CD4-positive, alpha-beta T cell (primary cell): ENCODE data around the gene RWDD1. TPM values are rescaled to one million over a fixed set of nuclear protein-coding genes. Genes with fewer than 3 reads are reported as not detected.

ENCODE experiments used
- ATAC-seq: fragments of 200-7000 bp; cut with Tn5 transposase; one replicate; pipeline ENCODE4 v1.10.0; 2022; ENCODE audit warnings: mild to moderate bottlenecking; ENCODE audit not compliant: poor library complexity
- CTCF ChIA-PET: fragments of 350-600 bp; sonication (Branson Sonifier 250); formaldehyde crosslinking; loops from one replicate; lab custom pipeline; 2021; ENCODE audit warnings: antibody characterized with exemption, inconsistent platforms; lab: Charles Lee
- POLR2A ChIA-PET: fragments of 350-600 bp; sonication (Branson Sonifier 250); formaldehyde crosslinking; loops from one replicate; lab custom pipeline; 2021; ENCODE audit warnings: antibody characterized with exemption, inconsistent platforms; lab: Charles Lee
- DNase-seq, 14 experiments: peaks; one replicate each; pipeline ENCODE4 v3.0.0-alpha.2; 2013 to 2020; ENCODE audit warnings: mixed read lengths in 2 of 14
- H3K27ac ChIP-seq, 2 donors: one replicate each; pipeline versions ENCODE4 v1.5.1 to v1.7.0; 2013; ENCODE audit warnings: low read length in 2 of 2, low read depth in 1 of 2, mild to moderate bottlenecking in 1 of 2
- H3K27me3 ChIP-seq, 2 experiments: 1 replicate in 1 of 2; 2 replicates in 1 of 2; pipeline versions ENCODE4 v1.6.1 to v1.7.0; 2013; ENCODE audit warnings: low read length in 2 of 2, control low read depth in 1 of 2, mild to moderate bottlenecking in 1 of 2, moderate library complexity in 1 of 2; ENCODE audit not compliant: insufficient read depth in 2 of 2, control insufficient read depth in 1 of 2
- H3K36me3 ChIP-seq: one replicate; pipeline ENCODE4 v1.6.1; 2013; ENCODE audit warnings: low read length, control low read depth; ENCODE audit not compliant: insufficient read depth
- H3K4me1 ChIP-seq: one replicate; pipeline ENCODE4 v1.6.1; 2013; ENCODE audit warnings: low read length, control low read depth; ENCODE audit not compliant: insufficient read depth
- H3K4me3 ChIP-seq: one replicate; pipeline ENCODE4 v1.5.1; 2013; ENCODE audit warnings: mild to moderate bottlenecking, low read length, moderate library complexity
- H3K9me3 ChIP-seq, 2 experiments: 1 replicate in 1 of 2; 2 replicates in 1 of 2; pipeline versions ENCODE4 v1.6.1 to v1.7.0; 2013; ENCODE audit warnings: low read length in 2 of 2, mild to moderate bottlenecking in 2 of 2, control low read depth in 1 of 2, moderate library complexity in 1 of 2; ENCODE audit not compliant: control insufficient read depth in 1 of 2, insufficient read depth in 1 of 2
- H3K27ac Mint-ChIP-seq: one replicate; pipeline ENCODE4 v1.8.0; 2020; ENCODE audit warnings: mixed read lengths
- H3K27me3 Mint-ChIP-seq: one replicate; pipeline ENCODE4 v1.8.0; 2021; ENCODE audit warnings: mixed read lengths
- H3K36me3 Mint-ChIP-seq: one replicate; pipeline ENCODE4 v1.8.0; 2021; ENCODE audit warnings: low read depth, mixed read lengths
- H3K4me1 Mint-ChIP-seq: one replicate; pipeline ENCODE4 v1.8.0; 2021; ENCODE audit warnings: low read depth, mixed read lengths
- H3K4me3 Mint-ChIP-seq: one replicate; pipeline ENCODE4 v1.8.0; 2020; ENCODE audit warnings: mild to moderate bottlenecking, mixed read lengths
- H3K9me3 Mint-ChIP-seq: one replicate; pipeline ENCODE4 v1.8.0; 2020; ENCODE audit warnings: mixed read lengths
- CTCF ChIP-seq: fragments of 200-600 bp; IDR thresholded peaks from one replicate; pipeline ENCODE4 v1.8.0; 2022; ENCODE audit warnings: antibody characterized with exemption, mild to moderate bottlenecking
- intact Hi-C, 2 experiments: fragments of 100-400 bp; cut with DNase I in 1 of 2; cut with micrococcal nuclease in 1 of 2; formaldehyde crosslinking; loops; one replicate each; pipeline versions ENCODE4 v1.15.1 to v1.9.0; 2023 to 2025; cut with DNase I, micrococcal nuclease
- total RNA-seq, 174 experiments: library from RNA in 2 of 174; stranded (reverse) in 2 of 174; gene quantifications; one replicate each; pipeline ENCODE4 v1.2.3 and lab custom pipeline; 2021 to 2026

The RWDD1 gene
- total RNA-seq, 2 experiments from 2014 or later: 60.3 to 60.5 TPM

- intact Hi-C loops: loop anchor here (1.0 to 10.0 kb wide), 2 partner anchors 343 to 1113 kb away; partner anchors contain the start of gene NUS1 (in 1 of the 2)
Measured at GRCh38 chr6:116561377-116562018, 9.8 kb upstream of the RWDD1 start.

GRCh38 chr6:116562019-116562403 is 9.3 kb upstream of the RWDD1 start:
- ATAC-seq (no peak), DNase-seq (no peak)
- H3K4me1 ChIP-seq: peaks cover 8% of the 10 kb centered on the region
- H3K9me3 Mint-ChIP-seq: no peaks in the 10 kb centered on the region
- peaks cover 10% of the 10 kb centered on the region for H3K27me3 Mint-ChIP-seq
- no peak overlapping the region for H3K4me3 Mint-ChIP-seq
- H3K27me3 ChIP-seq: peaks cover 0 to 14% of the 10 kb centered on the region in 2 experiments
- H3K27ac Mint-ChIP-seq: no peak overlapping the region
- CTCF ChIA-PET: interaction anchor here (1.0 kb wide), 1 partner anchor 273 kb away, joined by 3 read pairs; no protein-coding TSS in a partner anchor
- H3K9me3 ChIP-seq: no peaks in the 10 kb centered on the region
- no peak overlapping the region for H3K4me3 ChIP-seq
- no peaks in the 10 kb centered on the region for H3K36me3 Mint-ChIP-seq
- no peaks in the 10 kb centered on the region for H3K4me1 Mint-ChIP-seq
- no peak for TF ChIP-seq CTCF
- intact Hi-C loops: loop anchor here in 1 of 2 experiments (10.0 kb wide), 1 partner anchor 1113 kb away; the partner anchor contains the start of gene NUS1
- POLR2A ChIA-PET: interaction anchor here (1.2 to 1.6 kb wide), 2 partner anchors 9 to 283 kb away, joined by 3 to 8 read pairs; partner anchors contain the start of genes RWDD1 and TSPYL1
- no peaks in the 10 kb centered on the region for H3K36me3 ChIP-seq
- no peak overlapping the region for H3K27ac ChIP-seq

More at GRCh38 chr6:116561377-116562018, 9.8 kb upstream of the RWDD1 start:
- Mint-ChIP-seq H3K4me1 (no peaks in the 10 kb centered on the region), H3K9me3 (no peaks in the 10 kb centered on the region), H3K27me3 (peaks cover 10% of the 10 kb centered on the region), H3K4me3 (no peak overlapping the region), H3K27ac (no peak overlapping the region), H3K36me3 (no peaks in the 10 kb centered on the region)
- H3K27me3 ChIP-seq: peaks cover 0 to 14% of the 10 kb centered on the region in 2 experiments
- ChIA-PET CTCF (interaction anchor here (0.6 to 2.0 kb wide), 13 partner anchors 9 to 345 kb away, joined by 3 to 11 read pairs (median 3); partner anchors contain the start of genes RWDD1 and ZUP1), POLR2A (interaction anchor here (2.6 kb wide), 1 partner anchor 10 kb away, joined by 14 read pairs; the partner anchor contains the start of gene RWDD1)
- no peaks in the 10 kb centered on the region for H3K36me3 ChIP-seq
- H3K4me1 ChIP-seq: peaks cover 8% of the 10 kb centered on the region
- DNase-seq (peak; percentile 39 to 82 (median 55)), ATAC-seq (peak; percentile 85)
- no peak overlapping the region for H3K4me3 ChIP-seq
- TF ChIP-seq CTCF: peak; percentile 98
- H3K9me3 ChIP-seq: no peaks in the 10 kb centered on the region
- H3K27ac ChIP-seq: no peak overlapping the region

DNA sequence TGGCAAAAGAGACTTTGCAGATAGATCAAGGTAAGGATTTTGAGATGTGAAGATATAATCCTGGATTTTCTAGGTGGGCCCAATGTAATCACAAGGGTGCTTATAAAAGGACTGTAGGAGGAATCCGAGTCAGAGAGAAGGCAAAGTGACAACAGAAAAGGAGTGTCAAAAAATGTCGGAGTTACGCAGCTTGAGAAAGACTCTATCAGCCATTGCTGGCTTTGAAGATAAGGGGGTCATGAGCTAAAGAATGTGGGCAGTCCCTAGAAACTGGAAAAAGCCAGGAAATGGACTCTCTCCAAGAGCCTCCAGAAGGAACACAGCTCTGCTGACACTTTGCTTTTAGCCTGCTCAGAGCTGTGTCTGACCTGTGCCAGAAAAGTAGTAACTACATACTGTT is 8.7 kb upstream of the RWDD1 start:
- Histone ChIP-seq H3K27me3 (peaks cover 0 to 14% of the 10 kb centered on the region in 2 experiments), H3K4me1 (peaks cover 8% of the 10 kb centered on the region), H3K4me3 (no peak overlapping the region), H3K27ac (no peak overlapping the region), H3K9me3 (no peaks in the 10 kb centered on the region), H3K36me3 (no peaks in the 10 kb centered on the region)
- H3K4me1 Mint-ChIP-seq: no peaks in the 10 kb centered on the region
- no peak for TF ChIP-seq CTCF
- POLR2A ChIA-PET: interaction anchor here (1.0 to 1.6 kb wide), 3 partner anchors 9 to 283 kb away, joined by 3 to 8 read pairs (median 3); partner anchors contain the start of genes RWDD1 and TSPYL1
- ATAC-seq (no peak), DNase-seq (no peak)
- intact Hi-C loops: loop anchor here in 1 of 2 experiments (10.0 kb wide), 1 partner anchor 1112 kb away; the partner anchor contains the start of gene NUS1
- H3K27me3 Mint-ChIP-seq: peaks cover 10% of the 10 kb centered on the region
- H3K9me3 Mint-ChIP-seq: no peaks in the 10 kb centered on the region
- no peaks in the 10 kb centered on the region for H3K36me3 Mint-ChIP-seq
- H3K27ac Mint-ChIP-seq: no peak overlapping the region
- CTCF ChIA-PET: interaction anchor here (1.0 kb wide), 1 partner anchor 273 kb away, joined by 3 read pairs; no protein-coding TSS in a partner anchor
- no peak overlapping the region for H3K4me3 Mint-ChIP-seq
